Fibroblast of lung (primary cell): ENCODE data around the gene NUTM1. TPM values are rescaled to one million over a fixed set of nuclear protein-coding genes. Genes with fewer than 3 reads are reported as not detected.
"Not testable (repeated sequence)": the region's sequence is repeated elsewhere in the genome, so short reads cannot be mapped to it uniquely, and the experiment has no call there.

Source experiments
- DNase-seq, 2 donors: peaks; one replicate each; pipeline versions ENCODE4 v3.0.0 to v3.0.0-alpha.2; 2010; ENCODE audit warnings: low read depth in 2 of 2
- H2AFZ ChIP-seq: 2 replicates; pipeline ENCODE4 v1.5.1; 2012; ENCODE audit warnings: low read length, control low read depth, inconsistent platforms
- H3K27ac ChIP-seq: 2 replicates; pipeline ENCODE4 v1.5.1; 2011; ENCODE audit warnings: low read length, control low read depth; ENCODE audit not compliant: insufficient read depth
- H3K27me3 ChIP-seq: 2 replicates; pipeline ENCODE4 v1.5.1; 2011; ENCODE audit warnings: mild to moderate bottlenecking, low read length; ENCODE audit not compliant: control insufficient read depth, insufficient read depth
- H3K36me3 ChIP-seq: 2 replicates; pipeline ENCODE4 v1.5.1; 2011; ENCODE audit warnings: low read length; ENCODE audit not compliant: control insufficient read depth, insufficient read depth
- H3K4me1 ChIP-seq: 2 replicates; pipeline ENCODE4 v1.5.1; 2011; ENCODE audit warnings: low read length; ENCODE audit not compliant: control insufficient read depth, insufficient read depth; ENCODE audit errors: extremely low read depth
- H3K4me2 ChIP-seq: 2 replicates; pipeline ENCODE4 v1.5.1; 2011; ENCODE audit warnings: low read length, control low read depth; ENCODE audit not compliant: insufficient read depth; ENCODE audit errors: extremely low read depth
- H3K4me3 ChIP-seq, 4 experiments: fragments of 200-600 bp in 1 of 4; sonication (generic) in 1 of 4; replicated peaks in 1 of 4; 2 replicates each; pipeline ENCODE4 v1.5.1; 2011 to 2016; ENCODE audit warnings: low read length in 4 of 4, low read depth in 3 of 4, mild to moderate bottlenecking in 3 of 4, control low read depth in 2 of 4, inconsistent platforms in 1 of 4, mixed read lengths in 1 of 4; ENCODE audit not compliant: insufficient read depth in 1 of 4; ENCODE audit errors: control extremely low read depth in 1 of 4
- H3K79me2 ChIP-seq: 2 replicates; pipeline ENCODE4 v1.5.1; 2012; ENCODE audit warnings: mild to moderate bottlenecking, low read length, inconsistent platforms; ENCODE audit not compliant: control insufficient read depth, insufficient read depth
- H3K9ac ChIP-seq: 2 replicates; pipeline ENCODE4 v1.5.1; 2011; ENCODE audit warnings: mild to moderate bottlenecking, low read length, control low read depth; ENCODE audit not compliant: insufficient read depth
- H3K9me3 ChIP-seq: 2 replicates; pipeline ENCODE4 v1.5.1; 2012; ENCODE audit warnings: low read depth, low read length; ENCODE audit not compliant: control insufficient read depth, insufficient read depth
- H4K20me1 ChIP-seq: 2 replicates; pipeline ENCODE4 v1.5.1; 2011; ENCODE audit warnings: low read length; ENCODE audit not compliant: control insufficient read depth, insufficient read depth; ENCODE audit errors: extremely low read depth
- polyA plus RNA-seq, 2 donors: library from polyadenylated mRNA; depleted of rRNA in 1 of 2; stranded (reverse) in 1 of 2; unstranded in 1 of 2; fragments of >200 nt; gene quantifications; 2 replicates each; pipeline ENCODE4 v1.2.1, GENCODE V29; 2011 to 2012; ENCODE audit warnings: missing spikeins in 1 of 2
- total RNA-seq: library from RNA; depleted of rRNA; stranded (reverse); fragments of >200 nt; gene quantifications from 2 replicates; pipeline ENCODE4 v1.2.1, GENCODE V29; 2014

NUTM1 gene
- total and polyA plus RNA-seq, 2 donors (not counting 1 experiment from before 2014, with no cell fraction given) = not detected

DNA sequence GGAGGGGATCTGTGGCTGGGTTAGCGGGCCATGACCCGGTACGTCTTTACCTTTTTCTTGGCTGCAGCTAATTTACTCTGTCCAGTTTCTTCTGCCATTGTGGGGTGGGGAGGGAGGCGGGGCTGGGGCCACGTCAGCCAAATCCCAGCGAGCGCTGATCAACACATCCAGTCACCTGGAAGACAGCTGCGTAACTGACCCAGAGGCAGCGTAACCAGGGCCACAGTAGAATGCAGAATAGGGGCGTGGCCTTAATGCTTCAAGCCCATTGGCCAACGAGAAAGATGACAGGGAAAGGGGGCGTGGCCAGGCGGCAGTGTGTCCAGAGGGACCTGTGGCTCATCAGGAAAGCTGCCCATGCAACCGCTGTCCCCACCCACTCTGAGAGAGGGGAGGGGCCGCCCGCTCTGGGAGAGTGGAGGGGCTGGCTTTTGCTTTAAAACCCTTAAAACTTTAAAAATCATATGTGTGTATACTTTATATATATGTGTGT, 46.5 kb downstream of the NUTM1 start:
- not testable (repeated sequence) for H3K9ac ChIP-seq, H3K9me3 ChIP-seq, H3K36me3 ChIP-seq, H3K4me1 ChIP-seq, H3K4me3 ChIP-seq, H3K79me2 ChIP-seq, H3K27me3 ChIP-seq, H2AFZ ChIP-seq, H3K27ac ChIP-seq, H4K20me1 ChIP-seq, DNase-seq, H3K4me2 ChIP-seq

DNA sequence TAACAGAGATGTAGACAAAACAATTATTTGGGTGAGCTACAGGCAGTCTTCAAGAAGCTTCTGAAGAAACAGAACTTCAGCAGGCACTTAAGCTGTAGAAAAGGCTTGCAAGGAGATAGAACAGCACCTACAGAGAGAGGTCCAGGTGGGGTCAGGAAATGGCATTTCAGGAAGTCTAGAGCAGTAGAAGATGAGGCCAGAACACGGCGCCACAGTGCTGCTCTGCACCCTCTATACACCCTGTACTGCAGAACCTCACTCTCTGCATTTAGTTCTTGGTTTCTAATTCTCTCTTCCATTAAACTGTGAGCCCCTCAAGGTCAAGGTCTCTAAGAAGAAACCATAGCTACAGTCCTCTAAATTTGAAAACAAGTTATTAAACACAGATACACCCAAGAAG, 49.9 kb downstream of the NUTM1 start:
- H3K4me1 ChIP-seq, H3K4me3 ChIP-seq, H4K20me1 ChIP-seq, H3K27ac ChIP-seq, H3K9ac ChIP-seq, H3K4me2 ChIP-seq, H3K36me3 ChIP-seq, H3K27me3 ChIP-seq, H3K79me2 ChIP-seq, H2AFZ ChIP-seq, H3K9me3 ChIP-seq, DNase-seq: not testable (repeated sequence)

DNA sequence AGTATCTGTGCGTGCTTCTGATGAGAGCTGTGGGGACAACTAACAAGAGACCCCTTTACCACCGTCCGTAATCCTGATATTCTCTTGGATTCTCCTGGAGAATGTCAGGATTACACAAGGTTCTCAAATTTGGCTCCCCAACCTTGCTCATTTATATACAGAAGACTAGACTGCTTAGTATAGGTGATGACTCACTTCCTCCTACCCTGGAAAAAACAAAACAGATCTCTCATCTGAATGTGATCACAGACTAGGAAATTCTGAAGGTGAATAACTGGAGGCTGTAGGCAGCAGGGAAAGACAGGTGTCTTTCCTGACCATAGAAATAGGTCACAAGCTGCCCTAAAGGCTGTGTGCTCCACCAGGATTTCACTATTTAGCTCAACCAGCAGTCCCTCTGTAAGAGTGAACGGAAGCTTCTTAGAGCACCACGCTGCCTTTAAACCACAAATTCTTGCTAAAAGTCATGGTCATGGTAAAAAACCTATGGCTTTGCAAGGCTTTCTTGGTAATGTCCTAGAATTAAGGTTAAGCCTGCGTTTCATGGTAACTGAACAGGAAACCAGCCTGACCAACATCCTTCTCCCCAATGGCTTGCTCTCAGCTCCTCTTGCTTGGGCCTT, 54.6 kb downstream of the NUTM1 start:
- H3K4me2 ChIP-seq, H3K4me3 ChIP-seq, H2AFZ ChIP-seq, H3K27me3 ChIP-seq, H3K36me3 ChIP-seq, H3K9me3 ChIP-seq, DNase-seq, H3K9ac ChIP-seq, H3K4me1 ChIP-seq, H4K20me1 ChIP-seq, H3K79me2 ChIP-seq, H3K27ac ChIP-seq: not testable (repeated sequence)

DNA sequence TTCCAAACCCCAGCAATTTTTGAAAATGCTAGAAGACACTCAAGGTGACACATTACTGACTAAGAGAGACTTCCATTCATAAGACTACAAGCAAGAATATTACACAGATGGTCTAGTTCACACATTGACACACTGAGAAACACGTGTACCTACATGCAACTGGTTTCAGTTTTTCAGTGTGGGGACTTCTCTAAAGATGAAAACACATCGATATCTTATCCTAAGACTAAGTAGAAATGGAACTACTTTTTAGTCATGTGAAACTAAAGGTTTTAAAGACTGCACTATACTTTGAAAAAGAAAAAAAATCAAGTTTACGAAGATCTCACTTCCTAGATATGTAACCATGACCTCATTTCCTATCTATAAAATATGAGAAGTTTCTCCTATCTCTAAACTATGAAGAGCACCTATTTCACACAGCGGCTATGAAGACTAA, 60.1 kb downstream of the NUTM1 start:
- H3K9ac ChIP-seq, H3K4me2 ChIP-seq, H3K79me2 ChIP-seq, H3K4me1 ChIP-seq, H3K9me3 ChIP-seq, H3K27ac ChIP-seq, H4K20me1 ChIP-seq, DNase-seq, H3K4me3 ChIP-seq, H3K36me3 ChIP-seq, H3K27me3 ChIP-seq, H2AFZ ChIP-seq: not testable (repeated sequence)

DNA sequence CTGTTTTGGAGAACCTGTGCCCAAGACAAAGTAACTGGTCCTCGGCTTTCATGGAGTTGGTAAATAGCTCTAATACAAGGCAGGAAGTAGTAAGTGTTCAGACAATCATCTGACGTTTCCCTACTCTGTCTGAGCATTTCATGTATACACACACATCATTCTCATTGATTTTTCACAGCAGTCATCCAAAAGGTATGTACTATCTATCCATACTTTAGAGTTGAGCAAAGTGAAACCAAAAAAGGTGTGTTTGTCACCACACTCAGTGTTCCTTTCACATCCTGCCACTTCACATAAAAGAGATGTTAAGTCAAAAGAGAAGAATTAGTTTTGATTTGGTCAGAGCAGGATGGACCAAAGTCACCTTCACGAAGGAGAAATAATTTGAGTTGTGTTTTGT, 60.8 kb downstream of the NUTM1 start:
- H2AFZ ChIP-seq = not testable (repeated sequence)

More for the DNA sequence above, 60.8 kb downstream of the NUTM1 start:
- not testable (repeated sequence) for H3K27ac ChIP-seq, DNase-seq, H4K20me1 ChIP-seq, H3K9me3 ChIP-seq, H3K79me2 ChIP-seq, H3K36me3 ChIP-seq, H3K4me1 ChIP-seq, H3K9ac ChIP-seq, H3K27me3 ChIP-seq, H3K4me3 ChIP-seq, H3K4me2 ChIP-seq

Other genes with a start within 250 kb of the NUTM1 start
- 39.0 and 47.7 TPM in 2 replicates for gene EMC7, start 241.5 kb upstream of the NUTM1 start, total RNA-seq
- 102 and 108 TPM in 2 replicates for gene EMC7, start 241.5 kb upstream of the NUTM1 start, polyA plus RNA-seq
- 2.6 and 3.0 TPM in 2 replicates for gene PGBD4, start 241.2 kb upstream of the NUTM1 start, total RNA-seq
- 1.4 and 1.6 TPM in 2 replicates for gene PGBD4, start 241.2 kb upstream of the NUTM1 start, polyA plus RNA-seq
- 35.0 and 39.8 TPM in 2 replicates for gene KATNBL1, start 133.2 kb upstream of the NUTM1 start, total RNA-seq
- 25.8 and 26.4 TPM in 2 replicates for gene KATNBL1, start 133.2 kb upstream of the NUTM1 start, polyA plus RNA-seq
- gene EMC4, start 118.3 kb upstream of the NUTM1 start, total RNA-seq = 170 and 205 TPM in 2 replicates
- gene EMC4, start 118.3 kb upstream of the NUTM1 start, polyA plus RNA-seq = 137 and 146 TPM in 2 replicates
- 18.5 and 26.9 TPM in 2 replicates for gene SLC12A6, start 5.5 kb upstream of the NUTM1 start, total RNA-seq
- gene SLC12A6, start 5.5 kb upstream of the NUTM1 start, polyA plus RNA-seq = 15.7 and 19.2 TPM in 2 replicates
- 151 and 189 TPM in 2 replicates for gene NOP10, start 179 bp upstream of the NUTM1 start, total RNA-seq
- gene NOP10, start 179 bp upstream of the NUTM1 start, polyA plus RNA-seq = 277 and 392 TPM in 2 replicates
- gene LPCAT4, start 23.9 kb downstream of the NUTM1 start, total RNA-seq = 6.2 and 6.3 TPM in 2 replicates
- 21.8 and 24.2 TPM in 2 replicates for gene LPCAT4, start 23.9 kb downstream of the NUTM1 start, polyA plus RNA-seq
- 3.3 and 9.0 TPM in 2 replicates for gene GOLGA8A, start 94.5 kb downstream of the NUTM1 start, total RNA-seq
- gene GOLGA8A, start 94.5 kb downstream of the NUTM1 start, polyA plus RNA-seq = 10.6 and 18.1 TPM in 2 replicates
- 14.7 and 19.5 TPM in 2 replicates for gene GOLGA8B, start 240.3 kb downstream of the NUTM1 start, total RNA-seq
- 9.4 and 19.6 TPM in 2 replicates for gene GOLGA8B, start 240.3 kb downstream of the NUTM1 start, polyA plus RNA-seq